ENCODE results near the gene C4orf17. TPM values are rescaled to one million over a fixed set of nuclear protein-coding genes. Genes with fewer than 3 reads are reported as not detected.

C4orf17 gene
- polyA plus RNA-seq, 1 donor from 2014 or later, result not detected

DNA sequence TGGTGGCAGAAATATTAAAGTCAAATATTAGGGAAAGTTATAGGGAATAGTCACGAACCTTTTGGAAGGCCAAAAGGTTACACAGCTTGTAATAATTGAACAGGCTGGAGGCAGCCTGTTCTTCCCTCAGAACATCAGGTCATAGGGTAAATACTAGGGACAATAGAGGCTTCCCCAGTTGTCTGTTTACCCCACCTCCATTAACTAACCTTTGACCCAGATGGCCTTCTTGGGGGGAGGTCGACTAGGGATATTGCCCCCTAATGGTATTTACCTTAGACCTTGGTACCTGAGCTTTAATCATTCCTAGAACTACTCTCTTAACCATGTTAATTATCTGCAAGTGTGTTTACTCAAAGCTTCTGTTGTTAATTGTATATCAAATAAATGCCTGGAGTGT, 26.0 kb downstream of the C4orf17 start:
- Histone ChIP-seq H3K9me2 (ENCODE audit: insufficient read depth, low read length) (no peaks in the 10 kb centered on the region), H3K79me2 (replicated peaks; ENCODE audit: insufficient read depth, low read length) (no peaks in the 10 kb centered on the region), H3K9ac (ENCODE audit: low read length) (no peak overlapping the region), H3K4me2 (ENCODE audit: low read length) (no peak overlapping the region), H3K27ac (ENCODE audit: low read length) (no peak overlapping the region), H3K4me3 (ENCODE audit: low read length) (no peak overlapping the region), H3K27me3 (ENCODE audit: insufficient read depth, low read depth, low read length) (no peaks in the 10 kb centered on the region), H3K36me3 (ENCODE audit: insufficient read depth, low read length) (no peaks in the 10 kb centered on the region), H3F3A (ENCODE audit: insufficient read depth, low read length, poor library complexity, severe bottlenecking) (no peaks in the 10 kb centered on the region), H4K20me1 (ENCODE audit: insufficient read depth) (no peaks in the 10 kb centered on the region), H2AFZ (ENCODE audit: low read depth, low read length) (no peak overlapping the region), H3K9me3 (ENCODE audit: low read length) (no peaks in the 10 kb centered on the region)
- TF ChIP-seq SMC3 (conservative IDR thresholded peaks at IDR 0.05; ENCODE audit: poor library complexity) (no peak), RAD21 (conservative IDR thresholded peaks at IDR 0.05) (no peak), POLR2AphosphoS5 (IDR thresholded peaks at IDR 0.05) (no peak), MXI1 (conservative IDR thresholded peaks at IDR 0.05; ENCODE audit: poor library complexity, severe bottlenecking) (no peak), EZH2 (IDR thresholded peaks at IDR 0.05; ENCODE audit: borderline replicate concordance, insufficient read depth, low read length, poor library complexity, severe bottlenecking) (no peak), TAF1 (IDR thresholded peaks at IDR 0.05; ENCODE audit: low read depth) (no peak), EP300 (conservative IDR thresholded peaks at IDR 0.05; ENCODE audit: poor library complexity, severe bottlenecking) (no peak)
- TF ChIP-seq, protein P1, sequence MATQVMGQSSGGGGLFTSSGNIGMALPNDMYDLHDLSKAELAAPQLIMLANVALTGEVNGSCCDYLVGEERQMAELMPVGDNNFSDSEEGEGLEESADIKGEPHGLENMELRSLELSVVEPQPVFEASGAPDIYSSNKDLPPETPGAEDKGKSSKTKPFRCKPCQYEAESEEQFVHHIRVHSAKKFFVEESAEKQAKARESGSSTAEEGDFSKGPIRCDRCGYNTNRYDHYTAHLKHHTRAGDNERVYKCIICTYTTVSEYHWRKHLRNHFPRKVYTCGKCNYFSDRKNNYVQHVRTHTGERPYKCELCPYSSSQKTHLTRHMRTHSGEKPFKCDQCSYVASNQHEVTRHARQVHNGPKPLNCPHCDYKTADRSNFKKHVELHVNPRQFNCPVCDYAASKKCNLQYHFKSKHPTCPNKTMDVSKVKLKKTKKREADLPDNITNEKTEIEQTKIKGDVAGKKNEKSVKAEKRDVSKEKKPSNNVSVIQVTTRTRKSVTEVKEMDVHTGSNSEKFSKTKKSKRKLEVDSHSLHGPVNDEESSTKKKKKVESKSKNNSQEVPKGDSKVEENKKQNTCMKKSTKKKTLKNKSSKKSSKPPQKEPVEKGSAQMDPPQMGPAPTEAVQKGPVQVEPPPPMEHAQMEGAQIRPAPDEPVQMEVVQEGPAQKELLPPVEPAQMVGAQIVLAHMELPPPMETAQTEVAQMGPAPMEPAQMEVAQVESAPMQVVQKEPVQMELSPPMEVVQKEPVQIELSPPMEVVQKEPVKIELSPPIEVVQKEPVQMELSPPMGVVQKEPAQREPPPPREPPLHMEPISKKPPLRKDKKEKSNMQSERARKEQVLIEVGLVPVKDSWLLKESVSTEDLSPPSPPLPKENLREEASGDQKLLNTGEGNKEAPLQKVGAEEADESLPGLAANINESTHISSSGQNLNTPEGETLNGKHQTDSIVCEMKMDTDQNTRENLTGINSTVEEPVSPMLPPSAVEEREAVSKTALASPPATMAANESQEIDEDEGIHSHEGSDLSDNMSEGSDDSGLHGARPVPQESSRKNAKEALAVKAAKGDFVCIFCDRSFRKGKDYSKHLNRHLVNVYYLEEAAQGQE (IDR thresholded peaks at IDR 0.05; ENCODE audit: borderline replicate concordance), result no peak
- TF ChIP-seq, protein P2, sequence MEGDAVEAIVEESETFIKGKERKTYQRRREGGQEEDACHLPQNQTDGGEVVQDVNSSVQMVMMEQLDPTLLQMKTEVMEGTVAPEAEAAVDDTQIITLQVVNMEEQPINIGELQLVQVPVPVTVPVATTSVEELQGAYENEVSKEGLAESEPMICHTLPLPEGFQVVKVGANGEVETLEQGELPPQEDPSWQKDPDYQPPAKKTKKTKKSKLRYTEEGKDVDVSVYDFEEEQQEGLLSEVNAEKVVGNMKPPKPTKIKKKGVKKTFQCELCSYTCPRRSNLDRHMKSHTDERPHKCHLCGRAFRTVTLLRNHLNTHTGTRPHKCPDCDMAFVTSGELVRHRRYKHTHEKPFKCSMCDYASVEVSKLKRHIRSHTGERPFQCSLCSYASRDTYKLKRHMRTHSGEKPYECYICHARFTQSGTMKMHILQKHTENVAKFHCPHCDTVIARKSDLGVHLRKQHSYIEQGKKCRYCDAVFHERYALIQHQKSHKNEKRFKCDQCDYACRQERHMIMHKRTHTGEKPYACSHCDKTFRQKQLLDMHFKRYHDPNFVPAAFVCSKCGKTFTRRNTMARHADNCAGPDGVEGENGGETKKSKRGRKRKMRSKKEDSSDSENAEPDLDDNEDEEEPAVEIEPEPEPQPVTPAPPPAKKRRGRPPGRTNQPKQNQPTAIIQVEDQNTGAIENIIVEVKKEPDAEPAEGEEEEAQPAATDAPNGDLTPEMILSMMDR (IDR thresholded peaks at IDR 0.05; ENCODE audit: poor library complexity, severe bottlenecking), result no peak

DNA sequence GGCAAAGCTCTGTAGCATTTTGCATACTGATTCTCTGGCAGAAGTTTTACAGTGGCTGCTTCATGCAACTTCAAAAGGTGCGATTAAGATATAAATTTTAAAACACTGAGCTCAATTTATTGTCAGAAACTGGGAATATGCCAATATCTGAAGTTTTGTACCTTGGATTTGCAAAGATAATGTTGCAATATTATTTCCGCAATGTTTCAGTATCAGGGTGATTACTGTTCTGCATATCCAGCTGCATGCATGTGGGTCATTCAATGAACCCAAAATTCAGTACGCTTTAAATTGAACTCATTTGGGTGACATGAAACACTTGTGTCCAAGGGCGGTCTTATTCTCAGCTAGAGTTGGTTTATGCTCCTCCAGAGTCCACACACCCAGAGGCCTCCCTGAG, 26.9 kb downstream of the C4orf17 start:
- no peaks in the 10 kb centered on the region for H4K20me1 ChIP-seq (ENCODE audit: insufficient read depth)

More for the DNA sequence above, 26.9 kb downstream of the C4orf17 start:
- no peak overlapping the region for H3K27ac ChIP-seq (ENCODE audit: low read length)
- no peaks in the 10 kb centered on the region for H3F3A ChIP-seq (ENCODE audit: insufficient read depth, low read length, poor library complexity, severe bottlenecking)
- H3K9ac ChIP-seq (ENCODE audit: low read length), result no peak overlapping the region
- H3K79me2 ChIP-seq (replicated peaks; ENCODE audit: insufficient read depth, low read length), result no peaks in the 10 kb centered on the region
- no peak overlapping the region for H3K4me2 ChIP-seq (ENCODE audit: low read length)
- no peak overlapping the region for H2AFZ ChIP-seq (ENCODE audit: low read depth, low read length)
- no peaks in the 10 kb centered on the region for H3K36me3 ChIP-seq (ENCODE audit: insufficient read depth, low read length)
- no peaks in the 10 kb centered on the region for H3K27me3 ChIP-seq (ENCODE audit: insufficient read depth, low read depth, low read length)
- H3K9me2 ChIP-seq (ENCODE audit: insufficient read depth, low read length), result no peaks in the 10 kb centered on the region
- no peak overlapping the region for H3K4me3 ChIP-seq (ENCODE audit: low read length)
- TF ChIP-seq EZH2 (IDR thresholded peaks at IDR 0.05; ENCODE audit: borderline replicate concordance, insufficient read depth, low read length, poor library complexity, severe bottlenecking) (no peak), EP300 (conservative IDR thresholded peaks at IDR 0.05; ENCODE audit: poor library complexity, severe bottlenecking) (no peak), RAD21 (conservative IDR thresholded peaks at IDR 0.05) (no peak), SMC3 (conservative IDR thresholded peaks at IDR 0.05; ENCODE audit: poor library complexity) (no peak), POLR2AphosphoS5 (IDR thresholded peaks at IDR 0.05) (no peak), MXI1 (conservative IDR thresholded peaks at IDR 0.05; ENCODE audit: poor library complexity, severe bottlenecking) (no peak), TAF1 (IDR thresholded peaks at IDR 0.05; ENCODE audit: low read depth) (no peak)
- TF ChIP-seq, protein P1 (IDR thresholded peaks at IDR 0.05; ENCODE audit: borderline replicate concordance), result no peak
- TF ChIP-seq, protein P2 (IDR thresholded peaks at IDR 0.05; ENCODE audit: poor library complexity, severe bottlenecking), result no peak
- no peaks in the 10 kb centered on the region for H3K9me3 ChIP-seq (ENCODE audit: low read length)
